WI38 (cell line): ENCODE results near the gene RBM34.

Experiments used
- H3K4me3 ChIP-seq: 2 replicates; pipeline ENCODE4 v1.5.1; 2011; ENCODE audit warnings: low read depth, mild to moderate bottlenecking, control low read depth, low read length
- CTCF ChIP-seq: IDR thresholded peaks from 2 replicates; pipeline ENCODE4 v1.5.1; 2012; ENCODE audit warnings: low read depth, mild to moderate bottlenecking, control low read depth, low read length

Gene RBM34

GRCh38 chr1:235152235-235152634 is 8.8 kb downstream of the RBM34 start:
- no peak for TF ChIP-seq CTCF
- no peak overlapping the region for H3K4me3 ChIP-seq

DNA sequence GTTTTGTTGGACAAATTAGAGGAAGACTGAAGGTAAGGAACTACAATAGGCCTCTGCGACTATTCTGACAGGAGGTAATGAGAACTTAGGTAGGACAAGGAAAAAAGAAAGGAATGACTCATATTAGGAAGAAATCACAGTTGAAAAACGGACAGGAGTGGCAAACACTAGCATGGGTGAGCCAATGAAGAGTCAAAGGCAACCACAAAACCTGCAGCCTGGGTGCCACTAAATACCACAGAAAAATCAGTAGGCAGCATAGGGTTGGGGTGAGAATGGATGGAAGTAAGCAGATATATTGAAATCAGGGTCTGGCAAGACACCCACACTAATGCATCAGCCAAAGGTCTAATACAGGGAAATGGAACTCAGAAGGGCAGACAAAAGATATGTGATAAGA is 10.0 kb downstream of the RBM34 start:
- no peak overlapping the region for H3K4me3 ChIP-seq
- no peak for TF ChIP-seq CTCF

- no peak for TF ChIP-seq CTCF
- H3K4me3 ChIP-seq = no peak overlapping the region
These were observed 11.2 kb downstream of the RBM34 start for GRCh38 chr1:235149824-235150223.

GRCh38 chr1:235147269-235147668 is 13.8 kb downstream of the RBM34 start:
- H3K4me3 ChIP-seq = no peak overlapping the region
- TF ChIP-seq CTCF = no peak

DNA sequence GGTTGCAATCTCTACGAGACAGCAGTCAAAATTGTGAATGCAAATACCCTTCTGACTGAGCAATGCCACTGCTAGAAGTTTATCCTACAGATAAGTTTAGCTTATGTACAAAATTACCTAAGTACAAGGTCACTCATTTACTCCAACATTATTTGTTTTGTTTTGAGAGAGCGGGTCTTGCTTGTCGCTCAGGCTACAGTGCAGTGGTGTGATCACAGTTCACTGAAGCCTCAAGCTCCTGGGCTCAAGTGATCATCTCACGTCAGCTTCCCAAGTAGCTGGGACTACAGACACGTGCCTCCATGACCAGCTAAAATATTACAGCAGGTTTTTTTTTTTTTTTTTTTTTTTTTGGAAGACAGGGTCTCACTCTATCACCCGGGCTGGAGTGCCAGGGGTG is 15.4 kb downstream of the RBM34 start:
- H3K4me3 ChIP-seq = no peak overlapping the region
- no peak for TF ChIP-seq CTCF

DNA sequence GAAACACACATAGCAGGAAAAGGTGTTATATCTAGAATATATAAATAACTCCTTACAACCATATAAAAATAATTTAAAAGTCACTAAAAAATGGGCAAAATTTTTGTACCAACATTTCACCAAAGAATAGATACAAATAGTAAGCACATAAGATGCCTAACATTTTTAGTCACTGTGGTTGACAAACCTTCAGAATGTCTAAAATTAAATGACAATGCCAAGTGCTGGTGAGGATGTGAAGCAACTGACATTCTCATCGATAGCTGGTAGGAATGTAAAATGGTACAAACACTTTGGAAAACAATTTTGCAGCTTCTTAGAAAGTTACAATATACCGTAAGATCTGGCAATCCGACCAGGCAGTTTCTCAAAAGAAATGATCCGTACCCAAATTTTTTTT is 18.1 kb downstream of the RBM34 start:
- TF ChIP-seq CTCF = no peak
- H3K4me3 ChIP-seq = no peak overlapping the region

- no peak for TF ChIP-seq CTCF
- H3K4me3 ChIP-seq = no peak overlapping the region
These were observed 21.7 kb downstream of the RBM34 start for GRCh38 chr1:235139315-235139714.

GRCh38 chr1:235138821-235139220 is 22.2 kb downstream of the RBM34 start:
- no peak for TF ChIP-seq CTCF
- no peak overlapping the region for H3K4me3 ChIP-seq
